ENCODE data around the gene KIF20B.
"Not testable (repeated sequence)": the region's sequence is repeated elsewhere in the genome, so short reads cannot be mapped to it uniquely, and the experiment has no call there.

The KIF20B gene

GRCh38 chr10:89782470-89782869 lies 81.1 kb downstream of the KIF20B start:
- no peak for DNase-seq

- no peak for DNase-seq
Observed at GRCh38 chr10:89783406-89783805, 82.0 kb downstream of the KIF20B start.

DNA sequence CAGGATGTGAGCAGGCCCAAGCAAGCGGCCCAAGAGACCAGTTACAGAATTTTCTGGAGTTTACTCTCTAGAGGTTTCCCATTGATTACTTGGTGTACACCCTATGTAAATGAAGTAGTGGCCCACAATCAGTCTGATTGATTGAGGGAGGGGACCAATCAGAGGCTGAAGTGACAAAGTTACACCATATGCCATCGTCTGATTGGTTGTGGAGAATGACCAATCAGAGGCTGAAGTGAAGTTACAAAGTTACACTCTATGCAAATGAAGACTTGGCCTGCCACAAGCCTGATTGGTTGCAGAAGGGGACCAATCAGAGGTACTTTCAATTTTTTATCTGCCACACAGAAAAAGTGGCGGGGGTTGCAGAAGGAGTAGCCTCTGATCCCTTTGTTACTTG lies 83.7 kb downstream of the KIF20B start:
- no peak for DNase-seq

DNA sequence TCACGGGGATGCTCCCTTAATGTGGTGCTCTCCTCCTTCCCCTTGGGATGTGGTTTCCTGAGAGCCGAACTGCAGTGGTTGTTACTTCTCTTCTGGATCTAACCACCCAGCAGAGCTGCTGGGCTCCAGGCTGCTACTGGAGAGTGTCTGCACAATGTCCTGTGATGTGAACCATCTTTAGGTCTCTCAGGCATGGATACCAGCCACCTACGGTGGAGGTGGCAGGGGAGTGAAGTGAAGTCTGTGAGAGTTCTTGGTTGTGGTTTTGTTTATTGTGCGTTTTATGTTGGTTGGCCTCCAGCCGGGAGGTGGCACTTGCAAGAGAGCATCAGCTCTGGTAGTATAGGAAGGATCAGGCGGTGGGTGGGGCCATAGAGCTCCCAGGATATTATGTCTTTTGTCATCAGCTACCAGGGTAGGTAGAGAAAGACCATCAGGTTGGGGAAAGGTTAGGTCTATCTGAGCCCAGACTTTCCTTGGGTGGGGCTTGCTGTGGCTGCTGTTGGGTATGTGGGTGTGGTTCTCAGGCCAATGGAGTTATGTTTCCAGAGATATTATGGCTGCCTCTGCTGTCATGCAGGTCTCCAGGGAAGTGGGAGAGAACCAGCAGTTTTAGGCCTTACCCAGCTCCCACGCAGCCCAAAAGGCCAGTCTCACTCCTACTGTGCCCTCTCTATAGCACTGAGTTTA lies 87.9 kb downstream of the KIF20B start:
- no peak for DNase-seq

- no peak for DNase-seq
Observed at GRCh38 chr10:89792187-89792586, 90.8 kb downstream of the KIF20B start.

- DNase-seq: peak; percentile 46
Observed at GRCh38 chr10:89793649-89794254, 92.4 kb downstream of the KIF20B start.

GRCh38 chr10:89795840-89796239 lies 94.5 kb downstream of the KIF20B start:
- no peak for DNase-seq

DNA sequence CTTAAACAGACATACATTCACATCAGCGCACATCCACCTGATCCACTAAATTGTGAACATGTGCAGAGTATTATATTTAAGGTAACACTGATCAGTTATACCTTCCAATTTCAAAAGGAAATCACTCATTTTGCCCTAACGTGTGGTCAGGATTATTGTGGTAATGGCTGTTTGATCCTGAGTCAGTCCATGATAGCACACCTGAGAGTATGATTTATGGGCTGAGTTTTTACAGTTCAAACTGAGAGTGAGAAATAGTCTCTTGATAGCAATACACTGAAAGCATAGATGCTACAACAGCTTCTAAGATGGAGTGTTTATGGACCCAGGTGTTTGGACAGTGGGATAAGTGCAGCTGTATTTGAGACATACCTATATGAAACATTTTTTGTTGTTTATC lies 96.7 kb downstream of the KIF20B start:
- no peak for DNase-seq

GRCh38 chr10:89799573-89799972 lies 98.2 kb downstream of the KIF20B start:
- no peak for DNase-seq

DNA sequence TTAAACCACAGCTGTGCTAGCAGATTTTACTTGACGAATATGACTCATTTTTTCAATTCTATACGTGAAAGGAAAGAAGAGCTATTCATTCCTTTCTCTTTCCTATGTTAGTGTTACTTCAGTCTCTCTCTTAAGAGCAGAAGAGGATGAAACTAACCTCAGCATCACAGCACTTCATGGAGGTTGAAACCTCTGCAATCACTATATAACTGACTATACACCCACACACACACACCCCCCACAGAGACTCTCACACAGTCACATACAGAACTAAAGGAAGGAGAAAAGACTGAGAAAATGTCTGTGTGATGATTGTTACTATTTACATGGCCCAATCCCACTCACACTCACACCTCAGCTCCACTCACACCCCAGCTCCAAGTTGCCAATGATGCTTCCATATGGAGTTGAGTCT lies 104.2 kb downstream of the KIF20B start:
- no peak for DNase-seq

GRCh38 chr10:89808842-89809241 lies 107.5 kb downstream of the KIF20B start:
- no peak for DNase-seq

DNA sequence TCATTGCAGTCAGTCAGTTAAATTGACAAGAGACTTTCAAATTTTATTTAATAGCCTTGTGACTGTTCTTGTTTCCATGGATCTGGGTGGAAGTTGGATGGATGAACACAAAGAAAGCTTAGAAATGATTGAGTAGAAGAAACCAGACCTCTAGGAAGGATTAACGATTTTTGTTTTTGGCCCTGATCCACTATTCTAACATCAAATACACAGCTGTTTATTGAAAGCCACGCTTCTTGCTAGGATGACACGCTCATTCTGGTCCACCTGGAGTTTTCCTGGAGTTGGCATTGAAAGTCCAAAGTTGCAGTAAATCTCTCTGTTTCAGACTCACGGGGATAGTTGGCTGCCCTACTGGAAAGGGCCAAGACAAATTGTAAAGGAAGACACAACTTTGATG lies 108.4 kb downstream of the KIF20B start:
- DNase-seq: no peak

DNA sequence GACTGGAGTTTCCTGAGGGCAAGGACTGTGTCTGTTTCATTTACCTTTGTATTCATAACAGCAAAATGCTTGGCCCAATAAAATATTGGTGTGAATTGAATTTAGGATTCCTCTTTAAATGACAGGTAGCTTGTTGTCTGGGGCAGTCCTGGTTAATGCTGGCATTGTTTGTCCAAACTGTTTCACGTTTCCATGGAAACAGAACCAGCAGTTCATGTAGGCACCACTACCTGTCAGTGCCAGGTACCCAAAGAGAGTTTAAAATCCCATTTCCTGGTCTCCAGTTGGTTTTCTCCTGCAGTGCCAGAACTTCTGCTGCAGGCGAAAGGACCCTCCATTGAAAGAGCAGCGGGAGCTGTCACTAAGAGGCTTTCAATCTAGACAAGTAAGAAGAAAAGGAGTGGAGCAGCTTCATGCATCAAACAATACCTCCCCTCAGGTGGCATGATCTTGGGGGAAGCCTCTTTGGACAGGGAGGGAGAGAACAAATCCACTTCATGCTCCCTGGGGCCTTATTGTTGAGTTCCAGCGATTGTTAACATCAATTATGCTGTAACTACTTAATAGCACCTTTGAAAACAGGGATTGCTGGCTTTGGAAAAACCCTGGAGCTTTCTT lies 109.6 kb downstream of the KIF20B start:
- no peak for DNase-seq

- no peak for DNase-seq
Observed at GRCh38 chr10:89813546-89813945, 112.2 kb downstream of the KIF20B start.

- DNase-seq: no peak
Observed at GRCh38 chr10:89814278-89814677, 112.9 kb downstream of the KIF20B start.

GRCh38 chr10:89815049-89815853 lies 113.9 kb downstream of the KIF20B start:
- no peak for DNase-seq

GRCh38 chr10:89819008-89819407 lies 117.6 kb downstream of the KIF20B start:
- not testable (repeated sequence) for DNase-seq

Data from KG1 (cell line).